Progenitor cell of endocrine pancreas (in vitro differentiated cells): ENCODE measurements around the gene PIK3R4. TPM values are rescaled to one million over a fixed set of nuclear protein-coding genes. Genes with fewer than 3 reads are reported as not detected.

Source experiments
- DNase-seq: peaks from one replicate; pipeline ENCODE4 v3.0.0; 2021; ENCODE audit warnings: low spot score; ENCODE audit not compliant: unreplicated experiment
- H3K27ac Mint-ChIP-seq: 2 replicates; pipeline ENCODE4 v1.8.0; 2021; ENCODE audit warnings: mild to moderate bottlenecking, moderate library complexity, mixed read lengths
- H3K27me3 Mint-ChIP-seq: 2 replicates; pipeline ENCODE4 v1.8.0; 2021; ENCODE audit warnings: mixed read lengths
- H3K36me3 Mint-ChIP-seq: 2 replicates; pipeline ENCODE4 v1.8.0; 2022; ENCODE audit warnings: mixed read lengths; ENCODE audit not compliant: insufficient read depth
- H3K4me1 Mint-ChIP-seq: 2 replicates; pipeline ENCODE4 v1.8.0; 2021; ENCODE audit warnings: low read depth, mixed read lengths
- H3K4me3 Mint-ChIP-seq: 2 replicates; pipeline ENCODE4 v1.8.0; 2021; ENCODE audit warnings: low read depth, mild to moderate bottlenecking, moderate library complexity, mixed read lengths
- H3K9me3 Mint-ChIP-seq: 2 replicates; pipeline ENCODE4 v1.8.0; 2021; ENCODE audit warnings: low read depth, mixed read lengths
- CTCF ChIP-seq: fragments of 200-600 bp; sonication (generic); IDR thresholded peaks from one replicate; pipeline ENCODE4 v1.5.0; 2021; ENCODE audit warnings: antibody characterized with exemption, mild to moderate bottlenecking; ENCODE audit not compliant: unreplicated experiment
- long read RNA-seq: library from polyadenylated mRNA; unstranded; transcript quantifications from one replicate; pipeline ENCODE4 v2.0.0, GENCODE V29; 2020
- total RNA-seq: library from RNA; stranded (reverse); gene quantifications from 2 replicates; pipeline ENCODE4 v1.2.1, GENCODE V29; 2021

Gene PIK3R4
- total RNA-seq = 29.3 and 32.2 TPM in 2 replicates
- long read RNA-seq, partial matches to known transcripts = 26 of 28 reads
- long read RNA-seq, other reads (novel, unspliced or antisense) = 1 of 28 reads

- Mint-ChIP-seq H3K27ac (peak within 1 kb of the TSS; percentile 97), H3K4me1 (peaks cover 14% of the 10 kb centered on the region), H3K4me3 (peak within 1 kb of the TSS; percentile 91), H3K27me3 (no peaks in the 10 kb centered on the region), H3K9me3 (no peaks in the 10 kb centered on the region), H3K36me3 (peaks cover 4% of the 10 kb centered on the region)
- no peak for TF ChIP-seq CTCF
- DNase-seq = peak; percentile 89
These were observed at the start of gene PIK3R4 for GRCh38 chr3:130746246-130747039. Gene PIK3R4 (minus strand): TSS chr3:130746829. CDS start chr3:130745218, 1,611 bp downstream.

- Mint-ChIP-seq H3K4me1 (peaks cover 4% of the 10 kb centered on the region), H3K36me3 (no peaks in the 10 kb centered on the region), H3K27me3 (no peaks in the 10 kb centered on the region), H3K4me3 (no peak overlapping the region), H3K27ac (no peak overlapping the region), H3K9me3 (no peaks in the 10 kb centered on the region)
- TF ChIP-seq CTCF = no peak
- DNase-seq = no peak
These were observed 48.8 kb upstream of the PIK3R4 start for GRCh38 chr3:130795396-130795795.

- Mint-ChIP-seq H3K9me3 (no peaks in the 10 kb centered on the region), H3K27ac (no peak overlapping the region), H3K27me3 (no peaks in the 10 kb centered on the region), H3K4me1 (peaks cover 33% of the 10 kb centered on the region), H3K4me3 (no peak overlapping the region), H3K36me3 (no peaks in the 10 kb centered on the region)
- DNase-seq = no peak
- TF ChIP-seq CTCF = no peak
These were observed 45.6 kb upstream of the PIK3R4 start for GRCh38 chr3:130792246-130792645.

GRCh38 chr3:130789782-130790322 lies 43.2 kb upstream of the PIK3R4 start:
- Mint-ChIP-seq H3K9me3 (no peaks in the 10 kb centered on the region), H3K36me3 (no peaks in the 10 kb centered on the region), H3K27ac (no peak overlapping the region), H3K4me1 (peaks cover 34% of the 10 kb centered on the region), H3K27me3 (peaks cover 18% of the 10 kb centered on the region), H3K4me3 (no peak overlapping the region)
- no peak for DNase-seq
- no peak for TF ChIP-seq CTCF

GRCh38 chr3:130787422-130788068 lies 40.9 kb upstream of the PIK3R4 start:
- no peak for DNase-seq
- Mint-ChIP-seq H3K9me3 (no peaks in the 10 kb centered on the region), H3K4me3 (no peak overlapping the region), H3K27me3 (peaks cover 25% of the 10 kb centered on the region), H3K36me3 (no peaks in the 10 kb centered on the region), H3K27ac (peak overlapping the region; percentile 14), H3K4me1 (peaks cover 31% of the 10 kb centered on the region)
- TF ChIP-seq CTCF = no peak
